ENCODE data around the gene CEP170.
"Not testable (repeated sequence)": the region's sequence is repeated elsewhere in the genome, so short reads cannot be mapped to it uniquely, and the experiment has no call there.

CEP170 gene

GRCh38 chr1:243230914-243231313 lies 24.2 kb downstream of the CEP170 start:
- DNase-seq = no peak

GRCh38 chr1:243229526-243229925 lies 25.6 kb downstream of the CEP170 start:
- no peak for DNase-seq

GRCh38 chr1:243227622-243228021 lies 27.5 kb downstream of the CEP170 start:
- no peak for DNase-seq

GRCh38 chr1:243218059-243218458 lies 37.0 kb downstream of the CEP170 start:
- no peak for DNase-seq

DNA sequence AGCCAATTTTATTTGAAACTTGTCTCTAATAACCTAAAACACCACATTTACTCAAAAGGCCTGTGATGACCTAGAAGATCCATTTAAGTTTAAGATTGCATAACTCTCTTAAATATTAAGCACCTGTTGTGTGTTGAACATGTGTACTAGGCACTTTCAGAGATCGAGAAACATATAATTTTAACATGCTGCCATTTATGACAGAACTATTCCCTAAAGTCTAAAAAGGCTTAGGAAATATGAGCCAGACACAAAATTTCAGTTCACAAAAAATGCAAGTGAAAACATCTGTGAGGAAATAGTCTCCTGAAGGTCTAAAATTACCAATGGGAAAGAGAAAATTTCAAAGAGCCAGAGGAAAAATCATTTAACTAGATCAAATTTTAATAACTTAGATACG lies 37.7 kb downstream of the CEP170 start:
- no peak for DNase-seq

GRCh38 chr1:243216741-243217140 lies 38.3 kb downstream of the CEP170 start:
- no peak for DNase-seq

GRCh38 chr1:243215276-243215875 lies 39.7 kb downstream of the CEP170 start:
- DNase-seq = not testable (repeated sequence)

GRCh38 chr1:243213045-243213787 lies 41.9 kb downstream of the CEP170 start:
- no peak for DNase-seq

DNA sequence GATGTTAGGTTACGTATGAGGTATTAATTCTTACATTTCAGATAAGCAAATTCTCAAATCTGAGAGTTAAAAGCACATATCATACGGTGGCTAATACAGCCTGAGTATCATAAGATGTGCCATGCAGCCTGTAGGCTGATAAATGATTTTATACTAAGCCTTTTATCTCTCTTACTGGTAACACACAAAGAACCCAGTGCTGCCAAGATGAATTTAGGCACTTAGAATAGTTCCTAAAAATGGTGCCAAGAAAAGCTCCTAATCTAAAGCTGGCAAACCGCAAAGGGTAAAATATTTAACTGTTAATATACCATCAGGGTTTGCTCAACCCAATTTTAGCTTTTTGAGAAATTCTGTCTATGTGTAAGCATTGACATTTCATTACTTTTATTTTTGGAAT lies 43.1 kb downstream of the CEP170 start:
- not testable (repeated sequence) for DNase-seq

DNA sequence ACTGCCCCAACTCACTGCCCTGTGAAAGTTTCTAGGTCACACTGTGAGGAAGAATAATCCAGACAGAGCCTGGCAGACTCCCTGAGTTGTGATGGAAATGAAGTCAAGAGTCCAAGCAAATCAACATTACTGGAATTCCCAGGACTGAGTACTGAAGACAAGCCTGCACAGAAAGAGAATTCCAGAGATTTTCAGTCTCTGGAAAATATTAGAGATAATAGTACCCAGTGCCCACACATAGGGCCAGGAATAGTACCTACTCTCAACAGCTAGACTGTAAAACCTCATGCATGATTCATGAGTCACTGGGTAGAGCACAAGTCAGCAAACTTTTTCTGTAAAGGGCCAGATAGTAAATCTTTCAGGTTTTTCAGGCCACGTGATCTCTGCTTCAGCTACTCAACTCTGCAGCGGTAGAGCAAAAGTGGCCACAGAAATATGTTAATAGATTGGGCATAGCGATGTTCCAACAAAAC lies 50.0 kb downstream of the CEP170 start:
- DNase-seq = not testable (repeated sequence)

- DNase-seq = not testable (repeated sequence)
Observed at GRCh38 chr1:243204336-243204735, 50.7 kb downstream of the CEP170 start.

DNA sequence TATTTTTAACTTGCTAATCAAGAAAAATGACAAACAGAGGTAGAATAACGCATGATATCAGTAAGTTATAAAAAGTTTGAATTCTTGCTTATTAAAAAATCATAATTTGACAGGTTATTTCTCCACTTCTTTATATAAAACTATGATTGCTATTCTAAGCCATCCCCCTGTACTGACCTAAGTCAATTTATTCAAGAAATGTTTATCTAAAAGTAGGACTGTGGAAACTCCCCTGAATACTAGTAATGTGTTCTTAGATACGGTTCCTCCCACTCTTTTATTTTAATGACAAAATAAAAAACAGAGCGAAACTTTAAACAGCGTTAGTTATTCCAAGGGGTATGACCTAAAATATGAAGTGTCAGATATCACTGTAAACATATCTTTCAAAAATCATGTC lies 51.9 kb downstream of the CEP170 start:
- DNase-seq = not testable (repeated sequence)

- DNase-seq = not testable (repeated sequence)
Observed at GRCh38 chr1:243201316-243201715, 53.8 kb downstream of the CEP170 start.

GRCh38 chr1:243197524-243197923 lies 57.6 kb downstream of the CEP170 start:
- not testable (repeated sequence) for DNase-seq

GRCh38 chr1:243193330-243193729 lies 61.8 kb downstream of the CEP170 start:
- DNase-seq = not testable (repeated sequence)

DNA sequence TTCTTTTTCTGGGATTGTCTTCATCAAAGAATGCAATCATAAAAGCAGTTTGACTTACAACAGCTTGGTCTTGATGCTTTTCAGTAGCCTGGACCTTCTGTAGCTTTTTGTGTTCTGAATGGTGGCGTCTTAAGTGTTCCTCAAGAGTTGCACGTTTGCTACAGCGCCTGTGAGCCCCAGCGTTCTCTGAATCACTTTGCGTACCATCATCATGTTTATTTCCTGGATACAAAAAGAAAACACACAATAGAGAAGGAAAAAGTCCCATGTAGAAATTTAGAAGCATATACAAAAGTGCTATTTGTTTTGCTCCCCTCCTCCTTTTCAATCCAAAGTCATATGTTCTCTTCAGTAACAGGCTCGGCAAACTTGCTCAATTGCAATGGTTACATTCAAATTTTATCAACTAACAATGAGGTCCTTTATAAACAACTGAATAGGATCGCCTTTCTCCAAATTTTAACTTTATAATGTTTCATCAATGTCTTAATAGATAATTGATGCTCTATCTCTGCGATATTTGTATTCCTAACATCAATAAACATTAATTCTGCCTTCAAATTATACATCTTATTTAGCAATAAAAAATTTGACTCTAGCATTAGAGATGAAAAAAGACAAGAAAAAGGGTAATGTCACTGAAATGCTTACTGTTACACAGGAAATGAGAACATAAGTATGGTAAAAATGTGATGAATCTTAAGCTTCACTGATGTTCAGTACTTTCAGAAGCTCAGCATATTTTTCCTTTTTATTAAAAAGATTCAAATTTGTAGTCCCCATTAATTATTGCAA lies 68.7 kb downstream of the CEP170 start:
- DNase-seq = not testable (repeated sequence)

- DNase-seq = not testable (repeated sequence)
Observed at GRCh38 chr1:243184787-243185186, 70.3 kb downstream of the CEP170 start.

DNA sequence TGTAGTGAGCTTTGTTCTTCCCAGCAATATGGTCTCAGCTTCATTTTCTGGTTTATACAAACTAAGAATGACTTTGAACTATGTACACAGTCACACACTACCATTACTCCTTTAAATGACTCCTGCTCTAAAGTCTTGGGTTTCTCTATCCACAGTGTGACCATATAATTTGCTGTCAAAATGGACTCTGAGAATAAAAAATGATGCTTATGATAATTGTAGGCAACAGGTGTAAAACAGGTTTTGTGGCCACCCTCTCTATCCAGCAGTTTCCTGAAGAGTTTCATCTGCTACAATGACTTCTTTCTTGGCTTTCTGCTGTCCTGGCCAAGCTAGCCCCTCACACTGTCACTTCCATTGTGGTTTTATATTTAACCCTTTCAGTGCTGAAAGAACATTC lies 71.4 kb downstream of the CEP170 start:
- DNase-seq = not testable (repeated sequence)

DNA sequence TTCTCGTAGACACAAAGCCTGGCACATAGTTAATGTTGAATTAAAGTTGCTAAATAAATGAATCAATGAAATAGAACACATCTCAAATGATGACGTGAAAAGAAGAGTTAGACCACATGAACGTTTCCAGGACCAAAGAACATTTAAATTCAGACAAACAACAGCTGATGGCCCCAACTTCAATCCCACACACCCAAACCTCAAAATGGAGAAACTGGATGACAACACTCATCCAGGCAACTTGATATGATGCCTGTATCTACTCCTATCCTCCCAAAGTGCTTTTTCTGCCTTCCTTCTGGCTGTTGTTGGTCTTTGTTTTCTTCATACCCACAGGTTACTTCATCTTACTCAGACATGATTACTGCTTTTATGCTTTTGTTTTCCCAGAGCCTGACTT lies 71.9 kb downstream of the CEP170 start:
- not testable (repeated sequence) for DNase-seq

DNA sequence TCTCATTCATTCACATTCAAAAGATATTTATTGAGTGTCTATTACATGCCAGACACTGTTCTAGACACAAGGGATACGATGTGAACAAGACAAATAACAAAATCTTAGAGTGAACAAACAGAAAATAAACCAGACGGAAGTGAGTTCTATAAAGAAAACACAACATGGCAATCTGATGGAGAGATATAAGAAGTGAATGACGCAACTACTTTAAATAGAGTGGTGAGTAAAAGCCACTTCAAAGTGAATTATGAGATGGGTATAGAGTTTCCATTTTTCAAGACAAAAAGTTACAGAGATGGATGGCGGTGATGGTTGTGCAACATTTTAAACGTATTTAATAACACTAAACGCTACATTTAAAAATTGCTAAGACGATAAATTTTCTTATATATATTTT lies 75.4 kb downstream of the CEP170 start:
- DNase-seq = no peak

- DNase-seq = not testable (repeated sequence)
Observed at GRCh38 chr1:243177792-243178191, 77.3 kb downstream of the CEP170 start.

- DNase-seq = not testable (repeated sequence)
Observed at GRCh38 chr1:243173758-243174369, 81.2 kb downstream of the CEP170 start.

DNA sequence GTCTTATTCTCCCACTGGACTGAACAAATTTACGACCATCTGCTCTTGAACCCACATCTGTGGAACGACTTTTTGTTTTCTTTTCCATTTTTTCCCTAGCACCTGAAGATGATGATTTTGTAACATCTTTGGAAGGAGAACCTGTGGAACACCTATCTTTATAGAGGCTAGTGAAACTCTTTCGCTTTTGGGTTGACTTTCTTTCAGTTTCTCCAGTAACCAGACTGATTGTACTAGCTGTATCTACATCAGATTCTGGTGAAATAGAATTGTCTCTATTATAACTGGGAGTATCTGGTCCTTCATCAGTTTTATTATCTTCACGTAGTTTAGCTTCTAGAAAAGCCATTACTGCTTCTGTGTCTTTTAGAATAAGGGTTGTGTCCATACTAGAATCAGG lies 90.2 kb downstream of the CEP170 start:
- DNase-seq = not testable (repeated sequence)

Measured in femur (tissue), 1 donor.